Peyer's patch (tissue), 4 donors: ENCODE data around the gene CLDN4.

ENCODE experiments used
- CTCF ChIP-seq, 6 experiments: fragments of 450-650 bp in 4 of 6; fragments of 200-600 bp in 2 of 6; sonication (generic) in 1 of 6; IDR thresholded peaks; one replicate each; pipeline ENCODE4 v1.5.1; 2017 to 2019; ENCODE audit warnings: antibody characterized with exemption in 6 of 6, mild to moderate bottlenecking in 3 of 6, moderate library complexity in 1 of 6
- POLR2A ChIP-seq, 2 donors: fragments of 450-650 bp; IDR thresholded peaks; one replicate each; pipeline ENCODE4 v1.5.1; 2017; ENCODE audit warnings: antibody characterized with exemption in 2 of 2, mild to moderate bottlenecking in 2 of 2, moderate library complexity in 2 of 2

GRCh38 chr7:73838642-73839041 lies 7.8 kb downstream of the CLDN4 start:
- TF ChIP-seq CTCF (IDR thresholded peaks at IDR 0.05) (no peak), POLR2A (IDR thresholded peaks at IDR 0.05) (no peak)
